GM18517 (cell line): Measurements from ENCODE around the gene ADAMTS9.
A peak's percentile ranks its signal among the peaks of the same experiment; 100 is the strongest.

Source experiments
- ATAC-seq: cut with Tn5 transposase; IDR thresholded peaks from one replicate; pipeline ENCODE4 v1.9.1; 2021; ENCODE audit warnings: mild to moderate bottlenecking, moderate library complexity; ENCODE audit not compliant: unreplicated experiment

The ADAMTS9 gene

DNA sequence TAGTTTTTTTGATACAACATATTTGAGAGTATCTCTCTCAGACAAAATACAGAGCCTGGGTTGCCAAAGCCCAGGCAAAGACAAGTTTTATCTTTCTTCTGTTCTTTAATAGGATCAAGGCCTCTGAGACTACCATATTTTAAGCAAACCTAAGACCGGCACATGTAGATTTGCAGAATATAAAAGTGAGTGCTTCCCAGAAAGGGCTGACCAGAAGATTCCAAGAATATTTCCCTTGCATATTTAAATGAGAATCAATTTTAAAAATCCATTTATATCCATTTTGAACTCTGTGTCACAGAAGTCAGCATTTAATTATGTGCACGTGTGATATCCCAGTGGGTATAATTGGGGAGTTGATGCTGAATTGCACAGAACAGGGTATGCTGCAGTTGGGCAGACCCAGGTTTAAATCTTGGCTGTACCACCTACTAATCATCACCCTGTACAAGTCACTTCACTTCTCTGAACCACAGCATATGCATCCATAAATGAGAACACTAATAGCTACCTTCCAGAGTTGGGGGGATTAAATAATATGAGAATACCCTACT is 191.9 kb downstream of the ADAMTS9 start:
- ATAC-seq, result no peak

DNA sequence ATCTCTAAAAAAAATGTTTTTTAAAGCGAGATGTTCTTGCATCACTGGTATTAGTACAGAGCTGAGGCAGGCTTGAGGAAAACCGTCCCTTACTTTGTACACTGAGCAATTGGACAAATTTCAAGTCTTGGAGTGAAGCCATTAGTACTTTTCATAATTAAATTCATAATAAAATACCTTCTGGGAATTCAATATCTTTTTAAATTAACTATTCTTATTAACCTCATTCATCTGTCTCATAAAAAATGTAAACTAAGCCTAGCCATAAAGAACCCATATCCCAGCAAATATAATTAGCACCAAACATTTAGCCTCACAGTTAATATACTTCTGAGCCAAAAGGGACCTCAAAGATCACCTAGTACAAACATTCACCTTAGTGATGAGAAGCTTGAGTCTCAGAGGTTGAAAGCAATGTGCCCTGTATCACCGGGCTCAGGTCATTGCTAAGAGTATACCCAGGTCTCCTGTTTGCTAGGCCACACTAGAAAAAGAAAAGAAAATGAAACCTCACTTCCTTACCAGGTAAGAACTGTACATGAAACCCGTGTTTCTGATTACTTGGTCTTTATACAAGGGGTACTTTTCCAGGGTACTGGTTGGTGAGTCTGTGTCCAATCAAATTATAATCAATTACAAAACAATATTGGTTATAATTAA is 192.5 kb downstream of the ADAMTS9 start:
- ATAC-seq, result no peak

DNA sequence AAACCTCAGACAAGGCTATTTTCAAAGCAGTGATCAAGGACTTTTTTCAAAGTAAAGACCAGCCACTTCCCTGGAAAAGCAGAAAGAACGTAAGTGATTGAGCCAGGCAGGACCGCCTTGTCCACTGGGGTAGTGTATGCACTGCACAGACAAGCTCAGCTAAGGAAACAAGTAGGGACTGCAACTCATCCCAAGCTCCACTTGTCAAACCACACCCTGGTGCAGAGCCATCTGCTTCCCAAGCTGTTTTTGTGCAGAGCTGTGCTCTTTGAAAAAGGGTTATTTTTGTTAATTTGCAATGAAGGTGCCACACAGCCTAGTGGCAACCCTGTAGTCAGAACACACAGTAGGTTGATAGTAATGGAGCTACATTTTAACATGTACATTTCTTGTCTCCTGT is 193.3 kb downstream of the ADAMTS9 start:
- no peak for ATAC-seq

DNA sequence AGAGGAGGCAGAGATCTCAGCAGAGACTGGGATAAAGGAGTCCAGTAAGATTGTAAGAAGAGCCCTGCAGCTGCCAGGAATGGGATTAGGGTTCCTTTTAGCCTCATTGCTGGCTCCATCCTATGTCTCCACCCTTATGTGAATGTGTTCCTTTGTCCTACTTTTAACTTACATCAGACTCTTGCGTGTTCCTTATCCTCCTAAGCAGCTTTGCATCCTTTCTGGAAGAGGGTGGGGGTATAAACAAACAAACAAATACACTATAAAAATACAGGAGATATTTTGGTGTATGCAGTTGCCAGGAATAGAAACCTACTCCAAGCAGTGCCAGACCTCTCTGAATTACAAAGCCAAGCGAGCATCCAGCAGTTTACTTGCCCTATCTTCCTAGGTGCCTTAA is 194.7 kb downstream of the ADAMTS9 start:
- no peak for ATAC-seq

DNA sequence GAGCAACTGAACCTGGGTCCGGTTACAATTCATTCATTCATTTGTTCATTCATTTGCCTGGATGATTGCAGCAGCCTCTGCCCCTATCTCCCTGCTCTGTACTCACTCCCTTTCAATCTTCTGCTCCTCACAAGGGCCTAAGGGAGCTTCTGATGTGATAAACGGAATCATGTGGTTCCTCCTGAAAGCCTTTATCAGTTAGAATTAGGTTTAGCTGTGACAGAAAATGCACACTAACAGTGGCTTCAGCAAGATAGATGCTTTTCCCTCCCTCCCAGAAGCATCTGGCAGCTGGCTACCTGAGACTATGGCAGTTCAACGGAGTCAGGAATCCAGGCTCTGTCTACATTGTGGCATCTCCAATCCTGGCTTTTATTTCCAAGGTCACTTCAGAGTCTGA is 196.0 kb downstream of the ADAMTS9 start:
- ATAC-seq, result no peak

DNA sequence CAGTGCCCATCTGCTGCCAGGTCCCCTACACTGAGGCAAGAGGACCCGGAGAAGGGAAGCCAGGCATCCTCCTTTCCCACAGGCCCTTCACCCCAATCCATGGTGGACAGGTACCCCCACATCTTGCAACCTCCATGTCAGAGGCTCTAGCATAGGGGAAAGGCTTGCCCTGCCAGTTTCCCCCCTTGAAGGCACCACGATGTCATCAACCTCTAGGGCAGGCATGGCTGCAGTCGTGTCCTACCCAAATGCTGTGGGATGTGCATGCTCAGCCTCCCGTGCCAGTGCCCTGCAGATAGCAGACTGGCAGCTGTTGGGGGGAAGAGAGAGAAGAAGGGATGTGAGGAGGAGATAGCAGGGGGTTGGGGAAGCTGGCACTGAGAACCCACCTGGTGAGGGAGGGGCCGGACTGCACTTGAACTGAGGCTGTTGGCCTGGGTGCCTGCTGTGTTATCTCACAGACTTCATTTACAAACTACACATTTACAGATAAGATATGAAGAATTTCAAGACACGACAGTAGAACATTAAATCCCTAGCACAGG is 197.5 kb downstream of the ADAMTS9 start:
- ATAC-seq, result no peak

DNA sequence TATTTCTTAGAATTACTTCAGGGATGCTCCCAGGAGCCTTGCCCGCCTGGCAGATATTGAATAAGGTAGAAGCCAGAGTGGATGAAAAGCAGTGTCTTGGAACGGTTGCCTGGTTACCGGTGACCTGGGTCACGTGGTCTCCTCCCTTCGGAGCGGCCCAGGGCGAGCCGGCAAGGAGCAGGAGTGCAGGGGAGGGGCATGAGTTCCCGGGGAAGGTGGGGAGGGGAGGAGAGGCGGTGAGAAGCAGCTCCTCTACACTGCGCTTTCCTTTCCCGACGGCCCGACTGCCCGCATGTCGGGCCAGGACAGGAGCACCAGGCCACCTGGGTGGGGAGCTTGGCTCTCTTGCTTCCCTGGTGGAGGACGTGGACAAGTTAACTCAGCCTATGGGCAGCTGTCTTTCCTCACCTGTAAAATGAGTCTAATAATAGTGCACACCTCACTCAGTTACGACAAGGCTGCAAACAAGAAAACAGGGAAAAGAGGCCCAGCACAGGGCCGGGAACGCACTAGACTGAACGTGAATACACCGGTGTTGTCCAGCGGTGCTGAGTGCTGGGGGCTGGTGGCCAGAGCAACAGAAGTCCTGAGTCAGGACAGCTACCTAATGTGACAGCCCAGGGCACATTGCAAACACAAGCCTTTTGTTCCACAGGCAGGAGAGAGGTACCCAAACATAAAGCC is 198.3 kb downstream of the ADAMTS9 start:
- no peak for ATAC-seq

DNA sequence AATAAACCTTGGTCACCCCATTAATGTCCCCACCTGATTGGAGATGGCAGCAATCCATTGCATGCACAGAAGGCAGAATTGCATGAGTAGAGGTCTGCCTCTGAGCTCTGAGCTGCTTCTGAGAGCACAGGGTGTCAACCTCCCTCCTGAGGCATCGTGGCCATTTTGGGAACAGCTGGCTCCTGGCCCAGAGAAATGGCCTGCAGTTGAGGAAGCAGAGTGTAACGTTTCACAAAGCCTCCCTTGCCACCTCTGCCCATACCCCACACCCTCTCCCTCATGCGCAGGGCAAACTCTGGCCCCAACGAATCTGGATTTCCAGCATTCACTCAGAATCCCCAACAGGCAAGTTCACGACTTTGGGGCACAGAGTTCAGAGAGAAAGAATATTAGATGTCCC is 198.9 kb downstream of the ADAMTS9 start:
- ATAC-seq, result no peak

DNA sequence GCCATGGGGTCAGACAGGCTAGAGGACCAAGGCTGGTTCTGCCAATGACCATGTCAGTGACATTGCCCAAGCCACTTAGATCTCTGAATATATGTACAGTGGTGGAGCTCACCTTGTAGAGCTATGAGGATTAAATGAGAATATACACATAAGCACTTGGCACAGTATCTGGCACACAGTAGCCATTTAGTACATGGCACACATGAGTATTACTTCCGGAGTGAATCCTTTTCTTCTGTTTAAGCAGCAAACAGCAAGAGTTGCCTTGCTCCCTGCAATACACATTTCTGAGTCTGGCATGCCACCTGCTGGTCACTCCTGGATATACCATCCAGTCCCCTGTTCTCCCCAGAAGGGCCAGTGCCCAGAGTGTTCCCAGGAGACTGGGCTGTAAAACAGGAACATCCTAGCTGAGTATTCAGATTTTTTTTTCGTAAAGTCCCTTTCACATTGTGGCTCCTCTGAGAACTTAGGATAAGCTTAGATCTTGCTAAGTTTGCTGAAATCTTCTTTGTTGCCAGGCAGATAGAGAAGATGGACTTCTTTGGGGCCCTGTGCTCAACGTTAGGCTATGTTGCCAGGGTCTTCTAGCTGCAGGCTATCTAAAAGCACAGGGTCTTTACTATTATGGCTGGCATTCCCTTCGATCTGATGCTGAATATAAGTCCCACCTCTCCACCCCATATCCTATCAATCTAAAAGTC is 203.4 kb downstream of the ADAMTS9 start:
- peak; percentile 97 for ATAC-seq

DNA sequence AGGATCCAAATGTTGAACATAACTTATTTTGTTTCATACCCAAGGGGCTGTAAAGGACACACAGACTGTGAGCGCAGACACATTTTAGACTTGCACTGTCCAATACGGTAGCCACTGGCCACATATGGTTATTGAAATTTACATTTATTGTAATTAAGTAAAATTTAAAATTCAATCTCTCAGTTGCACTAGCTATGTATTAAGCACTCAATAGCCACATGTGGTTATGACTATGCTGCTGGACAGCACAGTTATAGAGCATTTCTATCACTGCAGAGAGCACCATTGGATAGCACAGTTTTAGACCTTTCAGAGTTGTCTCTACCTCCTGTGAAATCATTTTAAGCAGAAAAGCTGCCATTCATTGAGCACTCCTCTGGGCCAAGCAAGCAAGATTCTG is 204.3 kb downstream of the ADAMTS9 start:
- ATAC-seq, result no peak

DNA sequence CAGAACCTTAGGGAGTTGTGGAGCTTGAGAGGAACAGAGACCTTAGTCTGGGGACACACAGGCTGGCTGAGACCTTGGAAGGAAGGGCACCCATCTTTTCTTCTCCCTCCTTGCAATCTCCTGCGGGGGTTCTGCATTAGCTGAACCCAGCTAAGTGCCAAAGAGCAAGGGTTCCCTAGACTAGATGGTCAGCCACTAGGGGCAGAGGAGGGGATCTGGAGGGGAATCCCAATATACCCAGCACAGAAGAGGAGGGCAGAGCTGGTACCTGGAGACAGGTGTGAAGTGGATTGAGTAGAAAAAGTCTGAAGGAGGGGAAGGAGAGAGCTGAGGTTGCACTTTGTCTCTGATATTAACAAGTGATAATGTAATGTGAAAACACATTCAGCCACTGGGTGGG is 212.8 kb downstream of the ADAMTS9 start:
- ATAC-seq, result no peak

DNA sequence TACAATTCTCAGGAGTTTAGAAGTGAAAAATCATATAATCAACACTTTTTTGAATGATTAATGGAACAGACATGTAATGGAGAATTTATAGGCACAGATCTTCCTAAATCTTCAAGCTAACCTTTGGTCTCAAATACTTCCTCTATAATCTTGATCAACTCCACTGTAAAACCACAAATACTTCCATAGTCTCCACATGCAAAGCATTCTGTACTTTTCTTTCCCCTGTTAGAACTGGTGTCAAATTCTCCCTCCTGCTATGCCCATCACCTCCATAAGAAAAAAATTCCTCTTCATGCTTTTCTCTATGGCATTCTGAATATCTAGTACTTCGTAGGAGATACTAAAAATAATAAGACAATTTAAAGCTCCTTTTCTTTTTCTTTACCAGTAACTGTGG is 214.3 kb downstream of the ADAMTS9 start:
- ATAC-seq, result no peak

DNA sequence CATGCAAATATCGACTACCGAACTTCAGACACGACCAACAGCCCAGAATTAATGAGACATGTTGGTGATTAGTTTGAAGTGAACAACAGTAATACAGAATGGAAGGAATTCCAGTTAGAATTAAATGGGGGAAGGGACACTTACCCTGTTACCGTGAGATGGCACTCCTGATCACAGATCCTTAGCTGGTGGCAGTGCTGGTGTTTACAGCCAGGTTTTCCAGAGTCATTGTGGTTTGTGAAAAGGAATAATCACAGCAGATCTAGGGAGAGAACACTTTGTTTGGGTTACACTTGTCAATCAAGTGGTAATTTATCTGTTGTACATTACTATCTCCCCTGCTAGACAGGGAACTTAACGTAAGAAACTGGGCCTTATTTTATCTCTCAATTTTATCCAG is 217.4 kb downstream of the ADAMTS9 start:
- no peak for ATAC-seq

DNA sequence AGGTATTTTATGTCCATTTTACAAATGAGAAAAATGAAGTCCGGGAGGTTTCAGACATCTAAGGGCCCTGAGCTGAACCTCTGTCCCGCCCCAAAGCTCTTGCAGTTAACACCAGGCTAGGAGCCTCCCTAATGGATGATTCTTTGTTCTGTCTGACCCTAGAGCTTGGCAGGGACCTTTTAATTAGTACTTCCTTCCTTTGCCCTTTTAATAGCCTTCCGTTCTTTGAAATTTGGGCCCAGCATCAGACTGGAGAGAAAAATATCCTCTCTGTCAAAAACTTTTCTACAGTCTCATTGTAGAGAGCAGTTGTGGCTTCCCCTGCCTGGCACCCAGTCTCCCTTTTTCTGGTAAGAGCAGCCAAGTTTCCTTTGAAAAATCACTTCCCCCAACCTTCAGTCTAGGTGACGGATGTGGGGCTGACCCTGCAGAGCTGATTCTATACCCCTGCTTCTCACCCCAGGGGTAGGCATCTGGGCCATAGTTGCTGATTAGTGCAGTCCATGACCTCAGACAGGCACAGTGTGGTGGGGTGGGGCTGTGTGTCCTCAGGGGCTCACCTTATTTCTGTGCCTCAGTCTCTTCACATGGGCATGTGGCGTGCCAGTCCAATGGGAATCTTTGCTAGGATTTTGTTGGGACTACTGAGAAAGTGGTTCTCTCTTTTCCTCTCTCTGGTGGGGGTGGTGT is 220.4 kb downstream of the ADAMTS9 start:
- no peak for ATAC-seq
